ENCODE data around the gene JTB.
A peak's percentile ranks its signal among the peaks of the same experiment; 100 is the strongest.
"Not testable (repeated sequence)": the region's sequence is repeated elsewhere in the genome, so short reads cannot be mapped to it uniquely, and the experiment has no call there.

JTB gene

DNA sequence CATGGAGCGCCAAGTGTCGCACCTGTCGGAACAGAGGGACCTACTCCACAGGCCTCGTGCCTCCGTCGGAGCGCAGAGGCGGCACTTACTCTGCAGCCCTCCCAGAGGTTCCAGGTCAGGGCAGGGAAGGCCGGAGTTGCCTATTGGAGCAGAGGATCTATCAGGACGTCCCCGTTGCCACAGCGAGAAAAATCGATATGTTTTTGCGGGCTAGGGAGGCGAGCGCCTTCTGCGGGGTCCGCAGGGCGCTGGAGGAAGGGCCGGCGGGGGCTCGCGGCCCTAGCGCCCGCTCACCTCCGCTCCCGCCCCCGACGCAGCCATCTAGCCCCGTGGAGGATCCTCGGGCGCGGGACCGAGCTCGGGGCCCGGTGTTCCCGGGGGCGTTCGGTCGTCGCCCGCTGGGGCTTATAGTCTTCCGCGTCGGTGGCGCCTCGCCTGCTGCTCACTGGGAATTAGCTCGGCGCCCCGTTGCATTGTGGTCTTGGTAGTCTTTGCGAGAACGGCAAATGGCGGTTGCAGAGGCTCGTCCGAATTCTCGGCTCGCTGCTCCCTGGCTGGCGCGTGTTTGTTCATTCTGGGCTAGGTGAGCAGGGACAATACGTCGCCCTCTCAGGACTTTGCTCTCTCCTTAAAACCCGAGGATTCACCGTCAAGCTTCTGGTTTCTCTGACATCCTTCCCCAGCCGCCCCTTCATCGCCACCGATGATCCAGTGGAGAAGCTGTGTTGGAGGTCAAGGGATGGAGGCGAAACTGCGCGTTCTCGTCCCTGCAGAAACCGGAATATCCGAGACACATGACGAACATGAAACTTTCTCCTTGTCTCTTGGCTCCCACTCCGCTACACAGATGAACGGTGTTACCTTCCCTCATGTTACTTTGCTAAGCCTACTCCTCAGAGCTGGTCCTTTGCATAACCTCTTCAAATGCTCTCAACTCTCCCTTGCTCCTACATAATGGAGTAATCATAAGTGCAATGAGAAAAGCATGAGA, at the start of gene JTB:
Gene JTB (minus strand): TSS at position 425 of the 991 bp plus-strand sequence. CDS start 422 bp downstream, at position 3.
- Mint-ChIP-seq H3K27ac (peak within 1 kb of the TSS; percentile 98), H3K9me3 (no peaks in the 10 kb centered on the region), H3K27me3 (no peaks in the 10 kb centered on the region), H3K36me3 (ENCODE audit: low read depth) (peaks cover 31% of the 10 kb centered on the region), H3K4me3 (peak within 1 kb of the TSS; percentile 98), H3K4me1 (ENCODE audit: low read depth) (peaks cover 48% of the 10 kb centered on the region)

DNA sequence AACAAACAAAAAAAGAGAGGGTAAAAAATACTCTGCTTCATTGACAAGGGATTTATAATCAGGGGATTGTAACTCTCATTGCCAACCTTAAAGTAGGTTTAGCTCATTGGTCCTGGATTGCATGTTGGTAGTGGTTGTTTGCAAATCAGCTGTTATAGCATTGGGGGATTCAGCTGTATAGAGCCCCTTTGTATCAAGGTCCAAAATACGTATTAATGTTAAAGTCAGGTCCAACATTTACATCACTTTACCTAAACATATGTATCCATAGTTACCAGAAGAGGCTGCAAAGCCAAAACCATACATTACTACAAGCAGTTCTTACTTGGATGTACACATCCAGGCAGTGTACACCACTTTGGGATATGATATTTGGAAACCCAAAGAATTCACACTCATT, 42.5 kb upstream of the JTB start:
- Mint-ChIP-seq H3K4me1 (ENCODE audit: low read depth) (no peaks in the 10 kb centered on the region), H3K27ac (no peak overlapping the region), H3K9me3 (no peaks in the 10 kb centered on the region), H3K36me3 (ENCODE audit: low read depth) (no peaks in the 10 kb centered on the region), H3K4me3 (no peak overlapping the region), H3K27me3 (no peaks in the 10 kb centered on the region)

DNA sequence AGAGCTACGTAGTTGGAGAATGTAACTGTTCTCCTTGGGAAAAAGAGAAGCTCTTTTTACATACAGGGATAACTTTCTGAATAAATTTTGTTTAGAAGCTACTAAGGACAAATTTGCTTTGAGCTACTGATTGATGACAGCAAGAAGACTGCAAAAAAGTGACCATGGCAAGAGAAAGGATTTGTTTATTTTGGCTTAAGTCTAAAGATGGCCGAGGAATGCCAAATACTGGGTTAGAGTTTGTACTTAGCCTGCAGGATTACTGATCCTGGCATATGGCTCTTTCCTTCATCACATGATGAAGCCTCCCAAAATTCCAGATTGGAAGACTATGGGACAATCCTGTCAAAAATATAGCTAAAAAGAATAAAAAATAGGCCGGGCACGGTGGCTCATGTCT, 41.8 kb upstream of the JTB start:
- H3K4me1 Mint-ChIP-seq (ENCODE audit: low read depth), result no peaks in the 10 kb centered on the region
- no peaks in the 10 kb centered on the region for H3K36me3 Mint-ChIP-seq (ENCODE audit: low read depth)
- no peaks in the 10 kb centered on the region for H3K27me3 Mint-ChIP-seq
- H3K4me3 Mint-ChIP-seq, result no peak overlapping the region
- no peaks in the 10 kb centered on the region for H3K9me3 Mint-ChIP-seq
- H3K27ac Mint-ChIP-seq, result no peak overlapping the region

DNA sequence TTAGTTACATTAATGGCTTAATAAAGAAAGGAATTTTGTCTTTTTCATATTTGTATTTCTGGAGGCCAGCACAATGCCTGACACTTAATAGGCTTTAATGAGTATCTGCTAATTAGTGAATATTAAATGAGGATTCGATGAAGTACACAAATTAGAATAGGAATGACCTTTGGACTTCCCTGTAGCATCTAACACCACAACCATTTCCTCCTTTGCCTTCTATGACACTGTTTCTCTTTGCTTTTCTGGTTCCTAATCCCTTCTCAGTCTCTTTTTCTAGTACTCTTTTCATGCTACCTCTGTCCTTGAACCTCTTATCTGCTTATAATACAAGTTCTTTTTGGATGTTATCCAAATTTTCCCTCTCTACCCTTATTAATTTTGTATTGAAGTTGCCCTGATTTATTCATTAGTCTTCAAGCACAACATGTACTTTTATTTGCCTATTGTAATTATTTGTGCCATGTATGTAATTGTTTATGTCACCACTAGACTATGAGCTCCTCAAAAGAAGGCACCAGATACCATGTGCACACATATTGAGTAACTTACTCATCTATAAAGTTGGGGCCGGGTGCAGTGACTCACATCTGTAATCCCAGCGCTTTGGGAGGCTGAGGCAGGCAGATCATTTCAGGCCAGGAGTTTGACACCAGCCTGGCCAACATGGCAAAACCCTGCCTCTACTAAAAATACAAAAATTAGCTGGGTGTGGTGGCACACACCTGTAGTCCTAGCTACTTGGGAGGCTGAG, 36.9 kb upstream of the JTB start:
- Mint-ChIP-seq H3K4me1 (ENCODE audit: low read depth) (no peaks in the 10 kb centered on the region), H3K27me3 (no peaks in the 10 kb centered on the region), H3K4me3 (no peak overlapping the region), H3K27ac (no peak overlapping the region), H3K36me3 (ENCODE audit: low read depth) (no peaks in the 10 kb centered on the region), H3K9me3 (no peaks in the 10 kb centered on the region)

DNA sequence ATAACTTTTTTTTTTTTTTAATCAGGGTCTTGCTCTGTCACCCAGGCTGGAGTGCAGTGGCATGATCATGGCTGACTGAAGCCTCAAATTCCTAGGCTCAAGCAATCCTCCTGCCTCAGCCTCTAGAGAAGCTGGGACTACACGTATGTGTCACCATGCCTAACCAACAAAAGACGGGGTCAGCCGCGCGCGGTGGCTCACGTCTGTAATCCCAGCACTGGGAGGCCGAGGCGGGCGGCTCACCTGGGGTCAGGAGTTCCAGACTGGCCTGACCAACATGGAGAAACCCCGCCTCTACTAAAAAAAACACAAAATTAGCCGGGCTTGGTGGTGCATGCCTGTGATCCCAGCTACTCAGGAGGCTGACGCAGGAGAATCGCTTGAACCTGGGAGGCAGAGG, 35.1 kb upstream of the JTB start:
- H3K36me3 Mint-ChIP-seq (ENCODE audit: low read depth); H3K4me3 Mint-ChIP-seq; H3K4me1 Mint-ChIP-seq (ENCODE audit: low read depth); H3K27me3 Mint-ChIP-seq; H3K27ac Mint-ChIP-seq; H3K9me3 Mint-ChIP-seq: not testable (repeated sequence)

DNA sequence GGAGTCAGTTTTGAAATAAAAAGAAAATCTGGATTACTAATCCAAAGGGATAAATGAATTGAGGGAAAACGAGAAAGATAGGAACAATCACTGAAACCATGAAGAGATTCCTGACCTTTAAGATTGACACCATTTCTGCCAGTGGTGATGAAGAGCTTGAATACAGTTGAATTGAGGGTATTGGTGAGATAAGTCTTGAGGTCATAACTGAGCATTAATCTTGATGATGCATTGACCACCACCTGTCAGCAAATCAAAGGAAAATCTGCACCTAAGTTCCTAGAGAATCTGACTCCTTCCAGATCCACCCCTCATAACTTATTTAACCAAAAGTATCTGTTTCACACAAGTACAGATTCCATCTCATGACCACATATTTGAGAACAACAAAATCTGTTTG, 34.7 kb upstream of the JTB start:
- Mint-ChIP-seq H3K4me3 (no peak overlapping the region), H3K4me1 (ENCODE audit: low read depth) (no peaks in the 10 kb centered on the region), H3K36me3 (ENCODE audit: low read depth) (no peaks in the 10 kb centered on the region), H3K27ac (no peak overlapping the region), H3K27me3 (no peaks in the 10 kb centered on the region), H3K9me3 (no peaks in the 10 kb centered on the region)

DNA sequence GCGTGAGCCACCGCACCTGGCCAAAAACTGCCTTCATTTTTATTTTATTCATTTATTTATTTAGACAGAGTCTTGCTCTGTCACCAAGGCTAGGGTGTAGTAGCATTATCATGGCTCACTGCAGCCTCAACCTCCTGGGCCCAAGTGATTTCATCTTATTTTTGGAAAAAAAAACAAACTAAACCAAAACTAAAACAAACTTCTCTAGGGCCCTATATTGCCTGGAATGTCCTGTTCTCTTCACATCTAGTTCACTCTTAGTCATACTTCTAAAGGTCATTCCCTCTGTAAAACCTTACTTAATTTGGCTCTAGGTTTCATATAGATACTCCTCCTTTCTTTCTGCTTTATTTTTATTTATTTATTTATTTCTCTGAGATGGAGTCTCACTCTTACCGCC, 28.7 kb upstream of the JTB start:
- Mint-ChIP-seq H3K9me3 (no peaks in the 10 kb centered on the region), H3K4me3 (no peak overlapping the region), H3K36me3 (ENCODE audit: low read depth) (no peaks in the 10 kb centered on the region), H3K4me1 (ENCODE audit: low read depth) (no peaks in the 10 kb centered on the region), H3K27ac (no peak overlapping the region), H3K27me3 (no peaks in the 10 kb centered on the region)

DNA sequence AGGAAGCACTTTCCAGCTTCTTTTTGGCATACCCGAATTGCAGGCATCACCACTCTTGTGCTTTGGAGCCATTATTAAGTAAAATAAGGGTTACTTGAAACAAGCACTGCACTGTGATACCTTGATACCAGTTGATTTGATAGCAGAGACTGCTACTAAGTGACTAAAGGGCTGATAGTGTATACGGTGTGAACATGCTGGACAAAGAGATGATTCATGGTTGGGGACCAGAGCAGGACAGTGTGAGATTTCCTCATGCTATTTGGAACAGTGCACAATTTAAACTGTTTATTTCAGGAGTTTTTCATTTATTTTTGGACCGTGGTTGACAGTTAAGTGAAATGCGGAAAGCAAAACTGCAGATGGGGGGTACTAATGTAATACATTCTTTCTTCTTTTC, 22.9 kb upstream of the JTB start:
- Mint-ChIP-seq H3K4me1 (ENCODE audit: low read depth) (no peaks in the 10 kb centered on the region), H3K36me3 (ENCODE audit: low read depth) (peaks cover 5% of the 10 kb centered on the region), H3K4me3 (no peak overlapping the region), H3K9me3 (no peaks in the 10 kb centered on the region), H3K27ac (no peak overlapping the region), H3K27me3 (no peaks in the 10 kb centered on the region)

DNA sequence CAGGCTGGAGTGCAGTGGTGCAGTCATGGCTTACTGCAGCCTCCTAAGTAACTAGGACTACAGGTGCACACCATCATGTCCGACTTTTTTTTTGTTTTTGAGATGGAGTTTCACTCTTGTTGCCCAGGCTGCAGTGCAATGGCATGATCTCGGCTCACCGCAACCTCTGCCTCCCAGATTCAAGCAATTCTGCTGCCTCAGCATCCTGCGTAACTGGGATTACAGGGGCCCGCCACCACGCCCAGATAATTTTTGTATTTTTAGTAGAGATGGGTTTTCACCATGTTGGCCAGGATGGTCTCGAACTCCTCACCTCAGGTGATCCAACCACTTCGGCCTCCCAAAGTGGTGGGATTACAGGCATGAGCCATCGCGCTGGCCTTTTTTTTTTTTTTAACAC, 19.4 kb upstream of the JTB start:
- H3K36me3 Mint-ChIP-seq (ENCODE audit: low read depth), result peaks cover 36% of the 10 kb centered on the region
- not testable (repeated sequence) for H3K9me3 Mint-ChIP-seq, H3K27me3 Mint-ChIP-seq, H3K4me3 Mint-ChIP-seq, H3K27ac Mint-ChIP-seq
- peaks cover 15% of the 10 kb centered on the region for H3K4me1 Mint-ChIP-seq (ENCODE audit: low read depth)

DNA sequence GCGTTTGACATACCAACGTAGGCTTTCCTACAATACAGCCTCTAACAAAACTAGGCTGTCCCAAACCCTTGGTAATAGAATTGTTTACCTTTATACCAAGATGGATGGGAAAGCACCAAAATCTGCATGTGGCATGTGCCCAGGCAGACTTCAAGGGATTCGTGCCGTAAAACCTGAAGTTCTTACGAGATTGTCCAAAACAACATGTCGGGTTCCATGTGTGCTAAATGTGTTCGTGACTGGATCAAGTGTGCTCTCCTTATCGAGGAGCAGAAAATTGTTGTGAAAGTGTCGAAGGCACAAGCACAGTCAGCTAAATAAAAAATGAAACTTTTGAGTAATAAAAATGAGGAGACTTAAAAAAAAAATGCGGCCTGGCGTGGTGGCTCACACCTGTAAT, 18.2 kb upstream of the JTB start:
- H3K27ac Mint-ChIP-seq, result peak overlapping the region; percentile 63
- H3K9me3 Mint-ChIP-seq, result no peaks in the 10 kb centered on the region
- H3K27me3 Mint-ChIP-seq, result no peaks in the 10 kb centered on the region
- peaks cover 48% of the 10 kb centered on the region for H3K36me3 Mint-ChIP-seq (ENCODE audit: low read depth)
- H3K4me1 Mint-ChIP-seq (ENCODE audit: low read depth), result peaks cover 24% of the 10 kb centered on the region
- H3K4me3 Mint-ChIP-seq, result no peak overlapping the region

DNA sequence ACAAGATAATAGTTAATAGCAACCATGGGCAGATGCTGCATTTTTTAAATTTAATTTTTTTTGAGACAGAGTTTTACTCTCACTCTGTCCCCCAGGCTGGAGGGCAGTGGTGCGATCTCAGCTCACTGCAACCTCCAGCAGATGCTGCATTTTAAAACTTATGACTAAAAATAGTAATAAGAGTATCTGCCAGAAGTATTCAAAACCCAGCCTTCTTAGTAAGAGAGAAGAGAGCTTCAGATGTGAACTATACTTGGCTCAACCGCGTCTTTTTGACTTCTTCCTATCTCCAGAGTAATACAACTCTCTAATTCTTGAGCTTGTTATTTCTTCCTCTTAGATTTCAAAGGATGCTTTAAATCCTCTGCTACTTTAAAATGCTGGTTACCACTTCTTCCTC, 17.7 kb upstream of the JTB start:
- Mint-ChIP-seq H3K36me3 (ENCODE audit: low read depth) (peaks cover 49% of the 10 kb centered on the region), H3K27ac (peak overlapping the region; percentile 63), H3K4me1 (ENCODE audit: low read depth) (peaks cover 29% of the 10 kb centered on the region), H3K9me3 (no peaks in the 10 kb centered on the region), H3K4me3 (no peak overlapping the region), H3K27me3 (no peaks in the 10 kb centered on the region)

DNA sequence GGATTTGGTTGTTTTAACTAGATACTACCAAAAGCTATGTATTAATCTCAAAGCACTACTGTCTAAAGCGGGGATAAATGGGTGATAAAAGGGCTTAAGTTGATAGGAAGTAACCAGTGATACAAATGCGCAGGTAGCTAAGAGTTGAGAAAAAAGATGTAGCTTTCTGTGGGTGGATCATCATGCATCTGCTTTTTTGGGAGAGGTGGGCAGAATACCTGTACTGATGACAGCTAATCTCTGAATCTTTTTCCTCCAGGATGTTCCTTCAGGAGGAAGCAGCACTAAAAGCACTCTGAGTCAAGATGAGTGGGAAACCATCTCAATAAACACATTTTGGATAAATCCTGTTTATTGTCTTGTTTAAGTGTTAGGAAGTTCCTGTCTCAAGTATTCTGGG, 14.3 kb upstream of the JTB start:
- H3K27ac Mint-ChIP-seq, result peak overlapping the region; percentile 99
- peaks cover 42% of the 10 kb centered on the region for H3K4me1 Mint-ChIP-seq (ENCODE audit: low read depth)
- H3K9me3 Mint-ChIP-seq, result no peaks in the 10 kb centered on the region
- no peaks in the 10 kb centered on the region for H3K27me3 Mint-ChIP-seq
- H3K36me3 Mint-ChIP-seq (ENCODE audit: low read depth), result peaks cover 49% of the 10 kb centered on the region
- H3K4me3 Mint-ChIP-seq, result peak overlapping the region; percentile 98

DNA sequence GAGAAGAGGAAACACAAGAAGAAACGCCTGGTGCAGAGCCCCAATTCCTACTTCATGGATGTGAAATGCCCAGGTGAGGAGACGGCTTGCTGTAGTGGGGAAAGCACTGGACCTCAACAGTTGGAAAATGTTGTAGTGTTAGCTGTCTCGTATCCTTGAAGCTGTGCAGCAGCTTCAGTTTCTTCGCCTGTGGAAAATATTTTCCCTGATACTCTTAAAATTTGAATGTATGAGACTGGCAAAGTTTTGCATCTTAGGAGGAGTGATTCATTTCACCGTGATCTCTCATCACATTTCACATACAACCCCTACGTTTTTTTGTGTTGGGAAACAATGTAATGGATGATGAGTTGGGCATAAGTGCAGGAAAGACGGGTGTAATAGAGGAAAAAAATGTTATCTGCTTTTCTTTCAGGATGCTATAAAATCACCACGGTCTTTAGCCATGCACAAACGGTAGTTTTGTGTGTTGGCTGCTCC, 13.7 kb upstream of the JTB start:
- Mint-ChIP-seq H3K4me1 (ENCODE audit: low read depth) (peaks cover 48% of the 10 kb centered on the region), H3K27ac (peak overlapping the region; percentile 99), H3K27me3 (no peaks in the 10 kb centered on the region), H3K36me3 (ENCODE audit: low read depth) (peaks cover 49% of the 10 kb centered on the region), H3K4me3 (peak overlapping the region; percentile 98), H3K9me3 (no peaks in the 10 kb centered on the region)

DNA sequence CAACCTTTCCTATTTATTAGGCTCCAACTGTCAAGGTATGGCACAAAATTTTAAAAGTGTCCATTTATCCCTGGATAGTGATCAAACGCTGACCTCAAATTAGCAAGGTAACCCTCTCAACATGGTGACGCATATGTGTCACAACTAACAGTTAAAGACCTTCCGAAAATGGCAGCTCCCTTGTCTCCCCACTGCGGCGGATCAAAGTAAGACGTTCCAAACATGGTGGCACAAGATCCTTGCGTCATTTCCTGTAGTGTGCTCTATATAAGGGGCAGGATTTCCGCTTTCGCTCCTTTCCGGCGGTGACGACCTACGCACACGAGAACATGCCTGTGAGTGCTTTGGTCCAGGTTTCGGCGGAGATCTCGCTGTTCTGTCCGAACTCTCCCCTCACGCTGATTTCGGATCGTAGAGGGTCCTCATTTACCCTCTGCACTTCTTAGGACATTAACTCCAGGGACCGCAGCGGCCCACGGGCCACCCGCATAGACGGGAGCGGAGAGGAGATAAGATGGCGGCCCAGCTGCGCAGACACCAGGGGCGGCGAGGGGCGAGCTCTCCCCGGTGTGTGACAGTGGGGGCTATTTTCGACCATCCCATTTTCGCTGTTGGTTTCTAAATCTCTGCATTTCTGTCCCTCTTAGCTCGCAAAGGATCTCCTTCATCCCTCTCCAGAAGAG, 13.1 kb upstream of the JTB start, which contains the start of gene RPS27:
Gene RPS27 (plus strand): TSS at position 295 of the 683 bp plus-strand sequence. CDS start 35 bp downstream, at position 330.
- H3K4me3 Mint-ChIP-seq, result peak within 1 kb of the TSS; percentile 98
- H3K27me3 Mint-ChIP-seq, result no peaks in the 10 kb centered on the region

DNA sequence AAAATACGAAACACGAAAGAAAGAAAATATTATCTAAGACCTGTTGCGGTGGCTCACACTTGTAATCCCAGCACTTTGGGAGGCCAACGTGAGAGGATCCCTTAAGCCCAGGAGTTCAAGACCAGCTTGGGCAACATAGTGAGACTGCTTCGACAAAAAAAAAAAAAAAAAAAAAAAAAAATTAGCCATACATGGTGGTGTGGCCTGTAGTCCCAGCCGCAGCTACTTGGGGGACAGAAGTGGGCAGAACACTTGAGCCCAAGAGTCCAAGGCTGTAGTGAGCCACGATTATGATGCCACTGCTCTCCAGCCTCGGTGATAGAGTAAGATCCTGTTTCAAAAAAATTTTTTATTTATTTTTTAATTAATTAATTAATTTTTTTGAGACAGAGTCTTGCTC, 10.1 kb upstream of the JTB start:
- Mint-ChIP-seq H3K27me3 (no peaks in the 10 kb centered on the region), H3K27ac (peak overlapping the region; percentile 84), H3K36me3 (ENCODE audit: low read depth) (peaks cover 24% of the 10 kb centered on the region), H3K9me3 (no peaks in the 10 kb centered on the region), H3K4me3 (peak overlapping the region; percentile 91), H3K4me1 (ENCODE audit: low read depth) (peaks cover 59% of the 10 kb centered on the region)

More for the DNA sequence above, 13.1 kb upstream of the JTB start, which contains the start of gene RPS27:
- Mint-ChIP-seq H3K36me3 (ENCODE audit: low read depth) (peaks cover 46% of the 10 kb centered on the region), H3K9me3 (no peaks in the 10 kb centered on the region), H3K27ac (peak within 1 kb of the TSS; percentile 99), H3K4me1 (ENCODE audit: low read depth) (peaks cover 53% of the 10 kb centered on the region)

Data from stimulated activated naive CD8-positive, alpha-beta T cell treated with anti-CD3 and anti-CD28 coated beads, Interleukin-15, Interleukin-2, amounts not matched to agents 100 ng/mL and 50 ng/mL, for 24 hours (primary cell).